DND-41 (cell line): Measurements from ENCODE around the gene IGFLR1.

Experiments
- ATAC-seq: fragments of 200-7000 bp; cut with Tn5 transposase; 3 replicates; pipeline ENCODE4 v1.9.1; 2021; ENCODE audit warnings: low read depth; ENCODE audit not compliant: insufficient read depth
- DNase-seq: peaks from one replicate; pipeline ENCODE4 v3.0.0-alpha.2; 2020
- H2AFZ ChIP-seq: 2 replicates; pipeline ENCODE4 v1.6.0; 2012; ENCODE audit warnings: low read depth, low read length
- H3K27ac ChIP-seq: 2 replicates; pipeline ENCODE4 v1.5.1; 2012; ENCODE audit warnings: low read length, inconsistent platforms
- H3K27me3 ChIP-seq: fragments of 200-600 bp; sonication (generic); 2 replicates; pipeline ENCODE4 v1.6.0; 2012; ENCODE audit warnings: low read length, mild to moderate bottlenecking, inconsistent platforms; ENCODE audit not compliant: insufficient read depth, poor library complexity
- H3K36me3 ChIP-seq: 2 replicates; pipeline ENCODE4 v1.5.1; 2012; ENCODE audit warnings: low read length, inconsistent platforms; ENCODE audit not compliant: insufficient read depth
- H3K4me1 ChIP-seq: 2 replicates; pipeline ENCODE4 v1.5.1; 2012; ENCODE audit warnings: mild to moderate bottlenecking, low read length; ENCODE audit not compliant: insufficient read depth
- H3K4me2 ChIP-seq: 2 replicates; pipeline ENCODE4 v1.6.0; 2012; ENCODE audit warnings: mild to moderate bottlenecking, moderate library complexity, low read length, inconsistent platforms; ENCODE audit not compliant: insufficient read depth
- H3K4me3 ChIP-seq, 2 experiments: fragments of 200-600 bp in 1 of 2; shearing (Covaris generic) in 1 of 2; 2 replicates each; pipeline ENCODE4 v1.5.1; 2012 to 2016; ENCODE audit warnings: inconsistent platforms in 2 of 2, low read length in 2 of 2, mild to moderate bottlenecking in 2 of 2, low read depth in 1 of 2, moderate library complexity in 1 of 2
- H3K79me2 ChIP-seq: 2 replicates; pipeline ENCODE4 v1.6.0; 2012; ENCODE audit warnings: low read length, inconsistent platforms; ENCODE audit not compliant: insufficient read depth
- H3K9ac ChIP-seq: 2 replicates; pipeline ENCODE4 v1.6.0; 2012; ENCODE audit warnings: low read depth, mild to moderate bottlenecking, inconsistent platforms, low read length, moderate library complexity
- H3K9me3 ChIP-seq: 2 replicates; pipeline ENCODE4 v1.5.1; 2012; ENCODE audit warnings: low read length, moderate library complexity, mild to moderate bottlenecking, inconsistent platforms; ENCODE audit not compliant: insufficient read depth, severe bottlenecking
- H4K20me1 ChIP-seq: 2 replicates; pipeline ENCODE4 v1.6.0; 2012; ENCODE audit warnings: low read length; ENCODE audit not compliant: insufficient read depth
- EZH2 ChIP-seq: IDR thresholded peaks from 3 replicates; pipeline ENCODE4 v1.6.1; 2012; ENCODE audit warnings: borderline replicate concordance, low read depth, mild to moderate bottlenecking, moderate library complexity, low read length, inconsistent platforms; ENCODE audit not compliant: severe bottlenecking
- TF ChIP-seq, protein P1 (sequence below): IDR thresholded peaks from 2 replicates; pipeline ENCODE4 v1.5.1; 2012; ENCODE audit warnings: borderline replicate concordance, low read length, moderate library complexity, mild to moderate bottlenecking; ENCODE audit not compliant: poor library complexity, severe bottlenecking; ENCODE audit errors: extremely low read depth

The IGFLR1 gene

DNA sequence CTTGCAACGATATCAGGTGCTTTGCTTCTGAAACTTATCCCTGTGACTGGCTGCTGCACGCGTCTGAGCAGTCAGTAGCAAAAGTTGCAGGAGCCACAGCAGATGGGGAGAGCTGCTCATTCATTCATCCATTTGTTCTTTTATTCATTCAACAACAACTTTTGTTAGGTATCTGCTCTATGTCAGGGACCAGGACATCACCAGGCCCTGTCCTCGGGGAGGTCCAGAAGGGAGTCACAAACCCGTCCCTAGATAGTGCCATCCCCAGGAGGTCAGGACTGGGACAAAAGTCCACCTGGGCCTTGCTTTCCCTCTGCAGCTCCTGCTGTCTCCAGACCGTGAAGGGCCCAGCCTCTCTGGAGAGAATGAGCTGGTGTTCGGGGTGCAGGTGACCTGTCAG, 35.7 kb upstream of the IGFLR1 start:
- DNase-seq (no peak), ATAC-seq (no peak)
- no peak overlapping the region for H3K4me3 ChIP-seq
- peaks cover 45% of the 10 kb centered on the region for H4K20me1 ChIP-seq
- no peaks in the 10 kb centered on the region for H3K27me3 ChIP-seq
- H3K79me2 ChIP-seq, result peaks cover 38% of the 10 kb centered on the region
- no peaks in the 10 kb centered on the region for H3K9me3 ChIP-seq
- no peak overlapping the region for H3K4me2 ChIP-seq
- peak overlapping the region; percentile 75; the same call in 1 of the 2 replicates for H3K9ac ChIP-seq
- 0 out of 2 replicates have a peak overlapping the region, but pooled peaks have one; percentile 8 for H3K27ac ChIP-seq
- peaks cover 29% of the 10 kb centered on the region for H3K4me1 ChIP-seq
- TF ChIP-seq EZH2, result no peak
- TF ChIP-seq, protein P1, sequence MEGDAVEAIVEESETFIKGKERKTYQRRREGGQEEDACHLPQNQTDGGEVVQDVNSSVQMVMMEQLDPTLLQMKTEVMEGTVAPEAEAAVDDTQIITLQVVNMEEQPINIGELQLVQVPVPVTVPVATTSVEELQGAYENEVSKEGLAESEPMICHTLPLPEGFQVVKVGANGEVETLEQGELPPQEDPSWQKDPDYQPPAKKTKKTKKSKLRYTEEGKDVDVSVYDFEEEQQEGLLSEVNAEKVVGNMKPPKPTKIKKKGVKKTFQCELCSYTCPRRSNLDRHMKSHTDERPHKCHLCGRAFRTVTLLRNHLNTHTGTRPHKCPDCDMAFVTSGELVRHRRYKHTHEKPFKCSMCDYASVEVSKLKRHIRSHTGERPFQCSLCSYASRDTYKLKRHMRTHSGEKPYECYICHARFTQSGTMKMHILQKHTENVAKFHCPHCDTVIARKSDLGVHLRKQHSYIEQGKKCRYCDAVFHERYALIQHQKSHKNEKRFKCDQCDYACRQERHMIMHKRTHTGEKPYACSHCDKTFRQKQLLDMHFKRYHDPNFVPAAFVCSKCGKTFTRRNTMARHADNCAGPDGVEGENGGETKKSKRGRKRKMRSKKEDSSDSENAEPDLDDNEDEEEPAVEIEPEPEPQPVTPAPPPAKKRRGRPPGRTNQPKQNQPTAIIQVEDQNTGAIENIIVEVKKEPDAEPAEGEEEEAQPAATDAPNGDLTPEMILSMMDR, result no peak
- no peak overlapping the region for H2AFZ ChIP-seq
- peaks cover 59% of the 10 kb centered on the region for H3K36me3 ChIP-seq

DNA sequence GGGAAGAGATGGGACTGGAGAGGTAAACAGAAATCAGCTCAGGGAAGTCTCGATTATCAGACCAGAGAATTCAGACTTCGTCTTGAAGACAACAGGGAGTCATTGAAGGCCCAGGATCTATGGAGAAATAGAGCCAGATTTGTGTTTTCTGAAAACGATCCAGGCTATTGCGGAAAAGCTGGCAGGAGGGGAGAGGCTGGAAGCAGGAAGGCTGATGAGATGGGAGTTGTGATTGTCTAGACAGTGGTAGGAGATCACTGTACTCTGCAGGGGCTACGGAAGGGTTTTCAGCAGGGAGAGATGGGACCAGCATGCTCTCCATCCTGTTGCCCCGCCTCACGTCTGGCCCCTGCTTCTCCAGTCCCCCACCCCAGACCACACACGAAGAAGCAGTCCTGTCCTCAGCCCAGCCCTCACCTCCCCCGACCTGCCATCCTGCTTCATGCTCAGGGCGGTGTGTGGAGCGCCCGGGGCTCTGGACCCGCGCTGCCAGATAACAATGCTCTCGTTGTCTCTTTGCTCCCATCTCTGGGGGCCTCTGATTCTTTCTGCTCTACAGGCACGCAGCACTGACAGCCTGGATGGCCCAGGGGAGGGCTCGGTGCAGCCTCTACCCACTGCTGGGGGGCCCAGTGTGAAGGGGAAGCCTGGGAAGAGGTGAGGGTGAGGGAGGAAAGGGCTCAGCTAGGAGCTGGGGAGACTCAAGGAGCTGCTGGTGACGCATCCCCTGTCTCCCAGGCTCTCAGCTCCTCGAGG, 35.0 kb upstream of the IGFLR1 start:
- no peak for DNase-seq

DNA sequence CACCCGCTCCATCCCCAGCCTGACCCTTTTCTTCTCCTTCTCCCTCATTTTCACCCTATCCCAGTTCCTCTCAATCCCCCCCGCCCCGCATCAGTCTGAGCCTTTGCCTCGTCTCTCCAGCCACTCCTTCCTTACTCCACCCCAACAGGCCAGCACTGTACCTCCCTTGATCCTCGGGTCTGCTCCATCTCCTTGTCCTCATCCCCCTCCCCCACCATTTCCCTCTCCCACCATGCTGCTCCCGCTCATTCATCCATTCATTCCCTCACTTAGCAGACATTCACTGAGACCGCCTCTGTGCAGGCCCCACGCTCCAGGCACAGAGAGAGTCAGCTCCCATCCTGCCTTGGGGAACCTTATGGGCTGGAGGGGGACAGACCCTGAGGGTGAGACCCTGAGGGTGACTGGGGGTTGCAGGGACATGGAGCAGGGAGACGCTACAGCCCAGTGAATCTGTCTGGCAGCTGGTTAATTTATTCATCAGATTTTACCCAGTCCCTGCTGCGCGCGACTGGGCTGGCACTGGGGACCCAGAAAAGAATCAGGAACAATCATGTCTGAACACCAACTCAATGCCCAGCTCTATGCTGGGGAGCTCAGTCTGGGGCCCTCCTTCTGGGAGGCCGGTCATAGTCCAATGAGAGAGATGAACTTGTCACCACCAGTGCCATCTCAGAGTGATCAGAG, 34.0 kb upstream of the IGFLR1 start:
- no peaks in the 10 kb centered on the region for H3K27me3 ChIP-seq
- peak overlapping the region; percentile 92 for H3K4me2 ChIP-seq
- H3K36me3 ChIP-seq, result peaks cover 41% of the 10 kb centered on the region
- peak overlapping the region; percentile 75 for H3K9ac ChIP-seq
- H3K4me3 ChIP-seq, result peak overlapping the region; percentile 37 to 74; a peak in 3 of 4 replicates
- DNase-seq (no peak), ATAC-seq (no peak)
- TF ChIP-seq, protein P1, result no peak
- peak overlapping the region; percentile 78 for H3K27ac ChIP-seq
- no peaks in the 10 kb centered on the region for H3K9me3 ChIP-seq
- H3K4me1 ChIP-seq, result peaks cover 29% of the 10 kb centered on the region
- H3K79me2 ChIP-seq, result peaks cover 38% of the 10 kb centered on the region
- peaks cover 32% of the 10 kb centered on the region; the same call in 1 of the 2 replicates for H4K20me1 ChIP-seq
- H2AFZ ChIP-seq, result 0 out of 2 replicates have a peak overlapping the region, but pooled peaks have one; percentile 7

More for the DNA sequence above, 35.0 kb upstream of the IGFLR1 start:
- Histone ChIP-seq H3K4me1 (peaks cover 29% of the 10 kb centered on the region), H3K27me3 (no peaks in the 10 kb centered on the region), H4K20me1 (peaks cover 38% of the 10 kb centered on the region; the same call in 1 of the 2 replicates), H2AFZ (no peak overlapping the region), H3K4me2 (peak overlapping the region; percentile 92), H3K9ac (peak overlapping the region; percentile 75), H3K27ac (peak overlapping the region; percentile 78; the same call in 1 of the 2 replicates), H3K36me3 (peaks cover 52% of the 10 kb centered on the region), H3K4me3 (peak overlapping the region in 1 of 2 experiments; percentile 74; a peak in 1 of 4 replicates), H3K9me3 (no peaks in the 10 kb centered on the region), H3K79me2 (peaks cover 38% of the 10 kb centered on the region)
- ATAC-seq, result no peak
- no peak for TF ChIP-seq EZH2
- TF ChIP-seq, protein P1, result no peak
